A673 (cell line): Measurements from ENCODE around the gene FRMD3. TPM values are rescaled to one million over a fixed set of nuclear protein-coding genes. Genes with fewer than 3 reads are reported as not detected.

ENCODE experiments used
- BruUV-seq: library from RNA; stranded (reverse); fragments of 400-500 nt; replicated peaks from 2 replicates; lab custom pipeline; 2021; lab: Mats Ljungman, UMichigan
- CTCF ChIA-PET: fragments of 300-600 bp; sonication (Branson Sonifier 250); formaldehyde crosslinking; loops from one replicate; lab custom pipeline; 2022; ENCODE audit warnings: antibody characterized with exemption; lab: Charles Lee
- POLR2A ChIA-PET: fragments of 300-600 bp; sonication (Branson Sonifier 250); formaldehyde crosslinking; loops from one replicate; lab custom pipeline; 2022; ENCODE audit warnings: antibody characterized with exemption; ENCODE audit not compliant: low non-redundant PET; lab: Charles Lee
- DNase-seq: peaks from one replicate; pipeline ENCODE4 v3.0.0-alpha.2; 2015; ENCODE audit warnings: low spot score
- H3K27ac ChIP-seq: fragments of 200-600 bp; sonication (generic); 2 replicates; pipeline ENCODE4 v1.5.1; 2016; ENCODE audit warnings: mixed run types, low read depth, mild to moderate bottlenecking, mixed read lengths, antibody characterized with exemption, low read length; ENCODE audit not compliant: poor library complexity, severe bottlenecking
- H3K27me3 ChIP-seq: fragments of 200-600 bp; sonication (generic); replicated peaks from 2 replicates; pipeline ENCODE4 v1.6.1; 2017; ENCODE audit warnings: mixed run types, low read depth, mild to moderate bottlenecking, mixed read lengths, antibody characterized with exemption, low read length; ENCODE audit not compliant: insufficient read depth, poor library complexity
- H3K36me3 ChIP-seq: fragments of 200-600 bp; sonication (generic); 2 replicates; pipeline ENCODE4 v1.6.1; 2016; ENCODE audit warnings: mixed run types, mild to moderate bottlenecking, mixed read lengths, antibody characterized with exemption, low read length; ENCODE audit not compliant: insufficient read depth, poor library complexity, severe bottlenecking
- H3K4me1 ChIP-seq: fragments of 200-600 bp; sonication (generic); 2 replicates; pipeline ENCODE4 v1.6.1; 2017; ENCODE audit warnings: mixed run types, mild to moderate bottlenecking, mixed read lengths, antibody characterized with exemption, low read length; ENCODE audit not compliant: insufficient read depth, poor library complexity, severe bottlenecking
- H3K4me3 ChIP-seq: fragments of 200-600 bp; sonication (generic); 2 replicates; pipeline ENCODE4 v1.5.1; 2016; ENCODE audit warnings: low read depth, mixed run types, mild to moderate bottlenecking, mixed read lengths, low read length; ENCODE audit not compliant: poor library complexity, severe bottlenecking
- H3K9me3 ChIP-seq: fragments of 200-600 bp; sonication (generic); 2 replicates; pipeline ENCODE4 v1.6.1; 2016; ENCODE audit warnings: mixed run types, low read depth, mild to moderate bottlenecking, mixed read lengths, antibody characterized with exemption, low read length; ENCODE audit not compliant: poor library complexity, severe bottlenecking
- EZH2 ChIP-seq: fragments of 200-600 bp; sonication (generic); IDR thresholded peaks from 2 replicates; pipeline ENCODE4 v1.6.1; 2017; ENCODE audit warnings: borderline replicate concordance, low read depth, mild to moderate bottlenecking, mixed read lengths, antibody characterized with exemption, low read length; ENCODE audit not compliant: poor library complexity, severe bottlenecking
- intact Hi-C: fragments of 100-400 bp; cut with micrococcal nuclease; formaldehyde crosslinking; loops from one replicate; pipeline ENCODE4 v1.10.0; 2022; ENCODE audit not compliant: unreplicated experiment
- total RNA-seq: library from RNA; stranded (reverse); gene quantifications from 2 replicates; pipeline ENCODE4 v1.2.3, GENCODE V29; 2021
- TF ChIP-seq, protein P1 (sequence below): fragments of 300-800, 200-600 bp; sonication (generic); conservative IDR thresholded peaks from 2 replicates; pipeline ENCODE4 v1.5.1; 2017; ENCODE audit warnings: low read depth, mild to moderate bottlenecking, antibody characterized with exemption, low read length, moderate library complexity, mixed read lengths

The FRMD3 gene
- total RNA-seq, 1 experiment from 2014 or later = 1.0 TPM

DNA sequence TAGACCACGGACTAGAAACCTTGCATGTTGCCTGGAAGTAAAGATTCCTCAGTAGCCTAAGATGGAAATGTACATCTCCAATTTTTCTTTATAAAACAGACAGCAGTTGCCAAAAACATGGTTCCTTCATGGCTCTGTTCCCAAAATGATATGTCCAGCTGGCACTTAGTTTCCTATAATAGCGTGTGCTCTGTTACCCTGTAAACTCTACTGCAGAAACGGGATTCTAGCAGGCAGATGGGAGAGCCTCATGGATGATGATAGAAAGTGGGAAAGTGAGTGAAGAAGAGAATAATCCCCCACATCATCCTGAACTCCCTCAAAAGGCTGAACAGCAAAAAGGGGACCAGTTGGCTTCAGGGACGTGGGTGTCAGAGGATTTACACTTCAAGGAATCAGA, 118.2 kb downstream of the FRMD3 start:
- intact Hi-C loops = no loop called here
- Histone ChIP-seq H3K9me3 (no peaks in the 10 kb centered on the region), H3K36me3 (no peaks in the 10 kb centered on the region), H3K4me1 (no peaks in the 10 kb centered on the region), H3K27me3 (peaks cover 3% of the 10 kb centered on the region), H3K27ac (no peak overlapping the region), H3K4me3 (no peak overlapping the region)
- CTCF ChIA-PET = no interaction called here
- TF ChIP-seq, protein P1, sequence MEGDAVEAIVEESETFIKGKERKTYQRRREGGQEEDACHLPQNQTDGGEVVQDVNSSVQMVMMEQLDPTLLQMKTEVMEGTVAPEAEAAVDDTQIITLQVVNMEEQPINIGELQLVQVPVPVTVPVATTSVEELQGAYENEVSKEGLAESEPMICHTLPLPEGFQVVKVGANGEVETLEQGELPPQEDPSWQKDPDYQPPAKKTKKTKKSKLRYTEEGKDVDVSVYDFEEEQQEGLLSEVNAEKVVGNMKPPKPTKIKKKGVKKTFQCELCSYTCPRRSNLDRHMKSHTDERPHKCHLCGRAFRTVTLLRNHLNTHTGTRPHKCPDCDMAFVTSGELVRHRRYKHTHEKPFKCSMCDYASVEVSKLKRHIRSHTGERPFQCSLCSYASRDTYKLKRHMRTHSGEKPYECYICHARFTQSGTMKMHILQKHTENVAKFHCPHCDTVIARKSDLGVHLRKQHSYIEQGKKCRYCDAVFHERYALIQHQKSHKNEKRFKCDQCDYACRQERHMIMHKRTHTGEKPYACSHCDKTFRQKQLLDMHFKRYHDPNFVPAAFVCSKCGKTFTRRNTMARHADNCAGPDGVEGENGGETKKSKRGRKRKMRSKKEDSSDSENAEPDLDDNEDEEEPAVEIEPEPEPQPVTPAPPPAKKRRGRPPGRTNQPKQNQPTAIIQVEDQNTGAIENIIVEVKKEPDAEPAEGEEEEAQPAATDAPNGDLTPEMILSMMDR = no peak
- no peak for TF ChIP-seq EZH2
- DNase-seq = no peak
- no TSS peak for BruUV-seq
- POLR2A ChIA-PET = no interaction called here

DNA sequence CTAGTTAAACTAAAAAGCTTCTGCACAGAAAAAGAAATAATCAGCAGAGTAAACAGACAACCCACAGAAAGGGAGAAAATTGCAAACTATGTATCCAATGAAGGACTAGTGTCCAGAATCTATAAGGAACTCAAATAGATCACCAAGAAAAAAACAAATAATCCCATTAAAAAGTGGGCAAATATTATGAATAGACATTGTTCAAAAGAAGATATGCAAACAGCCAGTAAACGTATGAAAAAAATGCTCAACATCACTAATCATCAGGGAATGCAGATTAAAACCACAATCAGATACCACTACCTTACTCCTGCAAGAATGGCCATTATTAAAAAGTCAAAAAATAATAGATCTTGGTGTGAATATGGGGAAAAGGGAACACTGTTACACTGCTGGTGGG, 119.9 kb downstream of the FRMD3 start:
- Histone ChIP-seq H3K4me3 (no peak overlapping the region), H3K27me3 (peaks cover 3% of the 10 kb centered on the region), H3K27ac (no peak overlapping the region), H3K36me3 (no peaks in the 10 kb centered on the region), H3K4me1 (no peaks in the 10 kb centered on the region), H3K9me3 (no peaks in the 10 kb centered on the region)
- POLR2A ChIA-PET = no interaction called here
- CTCF ChIA-PET = no interaction called here
- TF ChIP-seq, protein P1 = no peak
- TF ChIP-seq EZH2 = no peak
- BruUV-seq = no TSS peak
- intact Hi-C loops = no loop called here
- DNase-seq = no peak

DNA sequence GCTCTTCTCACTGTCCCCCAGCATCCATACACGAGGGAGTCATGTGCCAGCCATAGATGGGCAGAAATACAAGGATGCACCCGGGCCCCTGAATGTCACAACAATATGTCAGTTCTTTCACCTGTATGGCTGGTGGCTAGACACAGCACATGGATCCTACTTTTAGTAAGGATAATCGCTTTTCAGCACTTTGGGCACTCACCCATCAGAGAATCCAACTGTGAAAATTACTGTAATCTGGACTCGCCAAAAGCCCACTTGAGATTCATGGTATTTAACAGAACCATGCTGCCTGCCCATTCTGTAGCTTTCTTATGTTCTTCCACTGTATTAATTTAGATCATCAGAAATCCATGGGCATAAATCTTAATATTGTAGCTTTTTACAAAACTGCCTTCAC, 124.8 kb downstream of the FRMD3 start:
- Histone ChIP-seq H3K9me3 (no peaks in the 10 kb centered on the region), H3K27me3 (peaks cover 3% of the 10 kb centered on the region), H3K4me3 (no peak overlapping the region), H3K4me1 (no peaks in the 10 kb centered on the region), H3K36me3 (no peaks in the 10 kb centered on the region), H3K27ac (no peak overlapping the region)
- no peak for TF ChIP-seq EZH2
- TF ChIP-seq, protein P1 = no peak
- no TSS peak for BruUV-seq
- no peak for DNase-seq
- ChIA-PET CTCF (no interaction called here), POLR2A (no interaction called here)
- intact Hi-C loops = no loop called here
